ENCODE data around the gene PVALEF. TPM values are rescaled to one million over a fixed set of nuclear protein-coding genes. Genes with fewer than 3 reads are reported as not detected.

PVALEF gene
- total RNA-seq, 1 experiment from 2014 or later = not detected

DNA sequence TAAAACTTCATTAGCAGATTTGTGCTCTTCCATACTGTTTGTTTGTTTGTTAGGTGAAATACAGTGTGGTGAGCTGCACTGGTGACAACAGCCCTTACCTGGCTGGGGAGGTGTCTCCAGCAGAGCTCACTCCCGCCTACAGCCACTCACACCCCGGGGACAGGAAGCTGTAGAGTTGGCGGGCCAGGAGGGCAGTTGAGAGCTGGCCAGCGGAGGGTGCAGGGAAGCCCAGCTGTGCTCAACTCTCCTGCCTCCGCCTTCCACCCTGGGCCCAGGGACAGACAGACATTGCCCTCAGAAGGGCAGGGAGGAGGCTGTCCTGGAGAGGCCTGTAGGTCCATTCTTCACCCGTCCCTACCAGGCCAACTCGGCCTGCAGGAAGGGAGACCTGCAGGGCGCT is 48.6 kb upstream of the PVALEF start:
- CTCF ChIA-PET = interaction anchor here (1.3 kb wide), 1 partner anchor 19 kb away, joined by 4 read pairs; no protein-coding TSS in a partner anchor
- no peak for TF ChIP-seq SIN3A (IDR thresholded peaks at IDR 0.05; ENCODE audit: borderline replicate concordance, insufficient read depth, low read depth, low read length)
- TF ChIP-seq, protein P1, sequence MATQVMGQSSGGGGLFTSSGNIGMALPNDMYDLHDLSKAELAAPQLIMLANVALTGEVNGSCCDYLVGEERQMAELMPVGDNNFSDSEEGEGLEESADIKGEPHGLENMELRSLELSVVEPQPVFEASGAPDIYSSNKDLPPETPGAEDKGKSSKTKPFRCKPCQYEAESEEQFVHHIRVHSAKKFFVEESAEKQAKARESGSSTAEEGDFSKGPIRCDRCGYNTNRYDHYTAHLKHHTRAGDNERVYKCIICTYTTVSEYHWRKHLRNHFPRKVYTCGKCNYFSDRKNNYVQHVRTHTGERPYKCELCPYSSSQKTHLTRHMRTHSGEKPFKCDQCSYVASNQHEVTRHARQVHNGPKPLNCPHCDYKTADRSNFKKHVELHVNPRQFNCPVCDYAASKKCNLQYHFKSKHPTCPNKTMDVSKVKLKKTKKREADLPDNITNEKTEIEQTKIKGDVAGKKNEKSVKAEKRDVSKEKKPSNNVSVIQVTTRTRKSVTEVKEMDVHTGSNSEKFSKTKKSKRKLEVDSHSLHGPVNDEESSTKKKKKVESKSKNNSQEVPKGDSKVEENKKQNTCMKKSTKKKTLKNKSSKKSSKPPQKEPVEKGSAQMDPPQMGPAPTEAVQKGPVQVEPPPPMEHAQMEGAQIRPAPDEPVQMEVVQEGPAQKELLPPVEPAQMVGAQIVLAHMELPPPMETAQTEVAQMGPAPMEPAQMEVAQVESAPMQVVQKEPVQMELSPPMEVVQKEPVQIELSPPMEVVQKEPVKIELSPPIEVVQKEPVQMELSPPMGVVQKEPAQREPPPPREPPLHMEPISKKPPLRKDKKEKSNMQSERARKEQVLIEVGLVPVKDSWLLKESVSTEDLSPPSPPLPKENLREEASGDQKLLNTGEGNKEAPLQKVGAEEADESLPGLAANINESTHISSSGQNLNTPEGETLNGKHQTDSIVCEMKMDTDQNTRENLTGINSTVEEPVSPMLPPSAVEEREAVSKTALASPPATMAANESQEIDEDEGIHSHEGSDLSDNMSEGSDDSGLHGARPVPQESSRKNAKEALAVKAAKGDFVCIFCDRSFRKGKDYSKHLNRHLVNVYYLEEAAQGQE (IDR thresholded peaks at IDR 0.05; ENCODE audit: insufficient read depth in 1 of 2, low read depth in 2 of 2, low read length in 1 of 2) = no peak
- TF ChIP-seq, protein P2, sequence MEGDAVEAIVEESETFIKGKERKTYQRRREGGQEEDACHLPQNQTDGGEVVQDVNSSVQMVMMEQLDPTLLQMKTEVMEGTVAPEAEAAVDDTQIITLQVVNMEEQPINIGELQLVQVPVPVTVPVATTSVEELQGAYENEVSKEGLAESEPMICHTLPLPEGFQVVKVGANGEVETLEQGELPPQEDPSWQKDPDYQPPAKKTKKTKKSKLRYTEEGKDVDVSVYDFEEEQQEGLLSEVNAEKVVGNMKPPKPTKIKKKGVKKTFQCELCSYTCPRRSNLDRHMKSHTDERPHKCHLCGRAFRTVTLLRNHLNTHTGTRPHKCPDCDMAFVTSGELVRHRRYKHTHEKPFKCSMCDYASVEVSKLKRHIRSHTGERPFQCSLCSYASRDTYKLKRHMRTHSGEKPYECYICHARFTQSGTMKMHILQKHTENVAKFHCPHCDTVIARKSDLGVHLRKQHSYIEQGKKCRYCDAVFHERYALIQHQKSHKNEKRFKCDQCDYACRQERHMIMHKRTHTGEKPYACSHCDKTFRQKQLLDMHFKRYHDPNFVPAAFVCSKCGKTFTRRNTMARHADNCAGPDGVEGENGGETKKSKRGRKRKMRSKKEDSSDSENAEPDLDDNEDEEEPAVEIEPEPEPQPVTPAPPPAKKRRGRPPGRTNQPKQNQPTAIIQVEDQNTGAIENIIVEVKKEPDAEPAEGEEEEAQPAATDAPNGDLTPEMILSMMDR (IDR thresholded peaks at IDR 0.05) = no peak
- TF ChIP-seq POLR2AphosphoS5 (IDR thresholded peaks at IDR 0.05; ENCODE audit: low read depth, low read length) = no peak
- TF ChIP-seq TCF7L2 (IDR thresholded peaks at IDR 0.05; ENCODE audit: low read depth, low read length) = no peak
- Histone ChIP-seq H3K9me3 (ENCODE audit: control insufficient read depth, insufficient read depth, low read depth, low read length) (no peaks in the 10 kb centered on the region), H3K4me3 (ENCODE audit: low read depth in 2 of 2, low read length in 2 of 2) (no peak overlapping the region), H3K27ac (ENCODE audit: low read length) (no peak overlapping the region), H3K36me3 (ENCODE audit: control insufficient read depth, insufficient read depth, low read length) (no peaks in the 10 kb centered on the region), H3K27me3 (ENCODE audit: control insufficient read depth, insufficient read depth, low read length) (no peaks in the 10 kb centered on the region), H3K4me1 (ENCODE audit: control insufficient read depth, insufficient read depth, low read length) (peaks cover 34% of the 10 kb centered on the region)
- DNase-seq (ENCODE audit: low read depth, low spot score) (no peak), ATAC-seq (no peak)
- intact Hi-C loops (cut with micrococcal nuclease; ENCODE audit: unreplicated experiment) (no loop called here), in situ Hi-C loops (cut with HindIII; ENCODE audit: low pct_unique_long_range_greater_than_20kb, low sequenced_read_pairs) (no loop called here)
- BruUV-seq (replicated peaks) = no TSS peak
- POLR2A ChIA-PET = interaction anchor here (0.7 kb wide), 1 partner anchor 31 kb away, joined by 3 read pairs; no protein-coding TSS in a partner anchor

- ATAC-seq (peak; percentile 2), DNase-seq (ENCODE audit: low read depth, low spot score) (no peak)
- BruUV-seq (replicated peaks) = no TSS peak
- peak overlapping the region; percentile 48 for H3K27ac ChIP-seq (ENCODE audit: low read length)
- CTCF ChIA-PET = no interaction called here
- POLR2A ChIA-PET = no interaction called here
- TF ChIP-seq SIN3A (IDR thresholded peaks at IDR 0.05; ENCODE audit: borderline replicate concordance, insufficient read depth, low read depth, low read length) (no peak), POLR2AphosphoS5 (IDR thresholded peaks at IDR 0.05; ENCODE audit: low read depth, low read length) (no peak; the same call in 1 of the 2 replicates), TCF7L2 (IDR thresholded peaks at IDR 0.05; ENCODE audit: low read depth, low read length) (no peak)
- TF ChIP-seq, protein P1 (IDR thresholded peaks at IDR 0.05; ENCODE audit: insufficient read depth in 1 of 2, low read depth in 2 of 2, low read length in 1 of 2) = no peak
- TF ChIP-seq, protein P2 (IDR thresholded peaks at IDR 0.05) = no peak
- H3K4me1 ChIP-seq (ENCODE audit: control insufficient read depth, insufficient read depth, low read length) = peaks cover 34% of the 10 kb centered on the region
- H3K9me3 ChIP-seq (ENCODE audit: control insufficient read depth, insufficient read depth, low read depth, low read length) = no peaks in the 10 kb centered on the region
- H3K4me3 ChIP-seq (ENCODE audit: low read depth in 2 of 2, low read length in 2 of 2) = no peak overlapping the region
- H3K27me3 ChIP-seq (ENCODE audit: control insufficient read depth, insufficient read depth, low read length) = no peaks in the 10 kb centered on the region
- in situ Hi-C loops (cut with HindIII; ENCODE audit: low pct_unique_long_range_greater_than_20kb, low sequenced_read_pairs) = no loop called here
- intact Hi-C loops (cut with micrococcal nuclease; ENCODE audit: unreplicated experiment) = no loop called here
- no peaks in the 10 kb centered on the region for H3K36me3 ChIP-seq (ENCODE audit: control insufficient read depth, insufficient read depth, low read length)
Observed at GRCh38 chr17:81117672-81118198, 47.6 kb upstream of the PVALEF start.

All from Panc1 (cell line).